GM13976 (cell line): ENCODE data around the gene TBCK.
A peak's percentile ranks its signal among the peaks of the same experiment; 100 is the strongest.

Experiments used
- DNase-seq: peaks from one replicate; pipeline ENCODE4 v3.0.0; 2012; ENCODE audit warnings: low spot score
- CTCF ChIP-seq: IDR thresholded peaks from 2 replicates; pipeline ENCODE4 v1.5.1; 2012; ENCODE audit warnings: borderline replicate concordance, mild to moderate bottlenecking; ENCODE audit not compliant: insufficient read depth; ENCODE audit errors: extremely low read depth, missing control alignments, control extremely low read depth
- in situ Hi-C: fragments of 300-500 bp; cut with MboI; formaldehyde crosslinking; loops from one replicate; pipeline ENCODE4 v1.12.0; 2022; ENCODE audit warnings: low sequenced_read_pairs, mixed read lengths, inconsistent platforms; ENCODE audit not compliant: unreplicated experiment

TBCK gene

GRCh38 chr4:106315968-106316772, at the start of gene TBCK, which contains the start of gene AIMP1:
Gene TBCK, minus strand, starts transcription at chr4:106316209. Its CDS starts 7,249 bp downstream, at chr4:106308960.
Gene AIMP1, plus strand, starts transcription at chr4:106316550. Its CDS starts 8,460 bp downstream, at chr4:106325010.
- in situ Hi-C loops: no loop called here
- peak; percentile 79 for DNase-seq
- TF ChIP-seq CTCF: no peak

- TF ChIP-seq CTCF: no peak
- in situ Hi-C loops: loop anchor here (25.0 kb wide), 1 partner anchor 822 kb away; no protein-coding TSS in a partner anchor
- DNase-seq: no peak
These were observed 49.6 kb upstream of the TBCK start for GRCh38 chr4:106365613-106366012.

GRCh38 chr4:106364282-106364681, 48.3 kb upstream of the TBCK start:
- in situ Hi-C loops: loop anchor here (25.0 kb wide), 1 partner anchor 823 kb away; no protein-coding TSS in a partner anchor
- no peak for DNase-seq
- no peak for TF ChIP-seq CTCF

GRCh38 chr4:106362086-106362825, 46.2 kb upstream of the TBCK start:
- in situ Hi-C loops: loop anchor here (25.0 kb wide), 1 partner anchor 825 kb away; no protein-coding TSS in a partner anchor
- TF ChIP-seq CTCF: no peak
- DNase-seq: no peak

- in situ Hi-C loops: loop anchor here (25.0 kb wide), 1 partner anchor 828 kb away; no protein-coding TSS in a partner anchor
- DNase-seq: no peak
- TF ChIP-seq CTCF: no peak
These were observed 42.9 kb upstream of the TBCK start for GRCh38 chr4:106358899-106359298.

GRCh38 chr4:106355193-106355592, 39.2 kb upstream of the TBCK start:
- DNase-seq: no peak
- no peak for TF ChIP-seq CTCF
- in situ Hi-C loops: loop anchor here (25.0 kb wide), 1 partner anchor 832 kb away; no protein-coding TSS in a partner anchor
